A549 (cell line): Measurements from ENCODE around the gene ACOD1.

Experiments
- CTCF ChIP-seq: fragments of >200 bp; sonication (Bioruptor Twin); formaldehyde crosslinking; IDR thresholded peaks from 3 replicates; pipeline ENCODE4 v1.5.1; 2016
- EP300 ChIP-seq, 2 experiments: fragments of >200 bp; sonication (Bioruptor Twin); formaldehyde crosslinking; IDR thresholded peaks; 2 replicates in 1 of 2; 3 replicates in 1 of 2; pipeline ENCODE4 v1.6.1; 2016 to 2017
- FOXS1 ChIP-seq: fragments of 250-450 bp; sonication (Bioruptor Pico); IDR thresholded peaks from 2 replicates; pipeline ENCODE4 v1.5.0; 2020; ENCODE audit warnings: mild to moderate bottlenecking, moderate library complexity
- JUN ChIP-seq, 2 experiments: fragments of >200 bp; sonication (Bioruptor Twin); formaldehyde crosslinking; IDR thresholded peaks; 2 replicates in 1 of 2; 3 replicates in 1 of 2; pipeline ENCODE4 v1.6.1; 2016 to 2017
- MAX ChIP-seq: IDR thresholded peaks from 2 replicates; pipeline ENCODE4 v1.6.1; 2012
- NR3C1 ChIP-seq: fragments of >200 bp; sonication (Bioruptor Twin); formaldehyde crosslinking; IDR thresholded peaks from 3 replicates; pipeline ENCODE4 v1.6.1; 2017
- POLR2A ChIP-seq: IDR thresholded peaks from 2 replicates; pipeline ENCODE4 v1.6.1; 2012; ENCODE audit warnings: mild to moderate bottlenecking, low read length
- USF2 ChIP-seq: fragments of 450-650 bp; IDR thresholded peaks from 2 replicates; pipeline ENCODE4 v1.6.1; 2014; ENCODE audit warnings: antibody characterized with exemption

GRCh38 chr13:76983676-76984075 is 35.4 kb downstream of the ACOD1 start:
- TF ChIP-seq POLR2A (no peak), CTCF (no peak), JUN (IDR thresholded peaks at IDR 0.05) (no peak), MAX (no peak), USF2 (no peak), EP300 (IDR thresholded peaks at IDR 0.05) (no peak), FOXS1 (CRISPR knock-in tag) (no peak), NR3C1 (no peak)
